HT1080 (cell line): ENCODE data around the gene PTPN11. TPM values are rescaled to one million over a fixed set of nuclear protein-coding genes. Genes with fewer than 3 reads are reported as not detected.
"Not testable (repeated sequence)": the region's sequence is repeated elsewhere in the genome, so short reads cannot be mapped to it uniquely, and the experiment has no call there.

ENCODE experiments used
- DNase-seq: peaks from one replicate; pipeline ENCODE4 v3.0.0-alpha.2; 2015; ENCODE audit warnings: low read depth
- total RNA-seq: library from RNA; depleted of rRNA; stranded (reverse); fragments of >200 nt; shearing (Covaris generic); gene quantifications from 2 replicates; pipeline ENCODE4 v1.2.3, GENCODE V29; 2014

The PTPN11 gene
- total RNA-seq, 1 experiment from 2014 or later = 97.0 TPM

- peak; percentile 93 for DNase-seq
Observed at GRCh38 chr12:112409064-112409905, 9.5 kb upstream of the PTPN11 start, which contains the start of gene RPL6. TSS of gene RPL6 (minus strand) at chr12:112409605. CDS start at chr12:112408656, 949 bp downstream.

GRCh38 chr12:112409906-112410244 is 8.9 kb upstream of the PTPN11 start:
- no peak for DNase-seq

GRCh38 chr12:112413855-112414625 is 4.7 kb upstream of the PTPN11 start:
- no peak for DNase-seq

- DNase-seq = not testable (repeated sequence)
Observed at GRCh38 chr12:112415457-112415856, 3.3 kb upstream of the PTPN11 start.

- DNase-seq = no peak
Observed at GRCh38 chr12:112418273-112418607, 507 bp upstream of the PTPN11 start.

GRCh38 chr12:112419297-112420133 is 768 bp downstream of the PTPN11 start:
- DNase-seq = peak; percentile 66

- no peak for DNase-seq
Observed at GRCh38 chr12:112420740-112421139, 2.0 kb downstream of the PTPN11 start.

- DNase-seq = no peak
Observed at GRCh38 chr12:112421363-112421762, 2.6 kb downstream of the PTPN11 start.

GRCh38 chr12:112422531-112422930 is 3.8 kb downstream of the PTPN11 start:
- DNase-seq = no peak

- no peak for DNase-seq
Observed at GRCh38 chr12:112424126-112424525, 5.4 kb downstream of the PTPN11 start.

GRCh38 chr12:112425582-112426382 is 7.0 kb downstream of the PTPN11 start:
- no peak for DNase-seq

GRCh38 chr12:112427760-112428159 is 9.0 kb downstream of the PTPN11 start:
- no peak for DNase-seq

GRCh38 chr12:112430929-112431328 is 12.2 kb downstream of the PTPN11 start:
- DNase-seq = no peak

- no peak for DNase-seq
Observed at GRCh38 chr12:112431965-112432364, 13.2 kb downstream of the PTPN11 start.

- no peak for DNase-seq
Observed at GRCh38 chr12:112433551-112433950, 14.8 kb downstream of the PTPN11 start.

GRCh38 chr12:112438645-112439044 is 19.9 kb downstream of the PTPN11 start:
- DNase-seq = not testable (repeated sequence)

- DNase-seq = no peak
Observed at GRCh38 chr12:112439769-112440168, 21.0 kb downstream of the PTPN11 start.

GRCh38 chr12:112440653-112441052 is 21.9 kb downstream of the PTPN11 start:
- DNase-seq = not testable (repeated sequence)

GRCh38 chr12:112443916-112444315 is 25.2 kb downstream of the PTPN11 start:
- DNase-seq = no peak

- DNase-seq = no peak
Observed at GRCh38 chr12:112446008-112446725, 27.4 kb downstream of the PTPN11 start.
